Liver (tissue), 9 donors: ENCODE data around the gene UBXN11. TPM values are rescaled to one million over a fixed set of nuclear protein-coding genes. Genes with fewer than 3 reads are reported as not detected.

Source experiments
- DNase-seq: peaks from one replicate; pipeline ENCODE4 v3.0.0-alpha.2; 2017; ENCODE audit warnings: low spot score
- H3K27ac ChIP-seq, 2 donors: one replicate each; pipeline ENCODE4 v1.7.0; 2013; ENCODE audit warnings: inconsistent platforms in 2 of 2, low read length in 2 of 2, control low read depth in 1 of 2, low read depth in 1 of 2, mild to moderate bottlenecking in 1 of 2
- H3K27me3 ChIP-seq, 4 donors: one replicate each; pipeline versions ENCODE4 v1.6.1 to v1.7.0; 2013; ENCODE audit warnings: low read length in 3 of 4, inconsistent platforms in 1 of 4, mild to moderate bottlenecking in 1 of 4, moderate library complexity in 1 of 4; ENCODE audit not compliant: control insufficient read depth in 4 of 4, insufficient read depth in 4 of 4
- H3K36me3 ChIP-seq, 4 donors: one replicate each; pipeline versions ENCODE4 v1.6.1 to v1.7.0; 2013; ENCODE audit warnings: low read length in 3 of 4, mild to moderate bottlenecking in 3 of 4, low read depth in 1 of 4, moderate library complexity in 1 of 4; ENCODE audit not compliant: control insufficient read depth in 4 of 4, insufficient read depth in 3 of 4
- H3K4me1 ChIP-seq, 4 donors: one replicate each; pipeline versions ENCODE4 v1.6.1 to v1.7.0; 2013; ENCODE audit warnings: low read length in 3 of 4, mild to moderate bottlenecking in 3 of 4, moderate library complexity in 1 of 4; ENCODE audit not compliant: control insufficient read depth in 4 of 4, insufficient read depth in 4 of 4
- H3K4me3 ChIP-seq, 3 donors: one replicate each; pipeline versions ENCODE4 v1.6.1 to v1.7.0; 2013; ENCODE audit warnings: low read length in 3 of 3, control low read depth in 1 of 3, low read depth in 1 of 3, mild to moderate bottlenecking in 1 of 3
- H3K9ac ChIP-seq, 2 donors: one replicate each; pipeline ENCODE4 v1.7.0; 2013; ENCODE audit warnings: low read length in 2 of 2, mild to moderate bottlenecking in 2 of 2, moderate library complexity in 2 of 2, control low read depth in 1 of 2, low read depth in 1 of 2
- H3K9me3 ChIP-seq, 4 donors: one replicate each; pipeline versions ENCODE4 v1.6.1 to v1.7.0; 2013; ENCODE audit warnings: low read length in 3 of 4; ENCODE audit not compliant: control insufficient read depth in 4 of 4
- ATF3 ChIP-seq: IDR thresholded peaks from 2 replicates; pipeline ENCODE4 v1.6.1; 2016; ENCODE audit warnings: antibody characterized with exemption
- CTCF ChIP-seq: fragments of 150-350 bp; IDR thresholded peaks from 2 replicates; pipeline ENCODE4 v1.5.1; 2017; ENCODE audit warnings: improper control_type of control experiment, low read depth, low read length; ENCODE audit not compliant: missing input control
- EGR1 ChIP-seq, 2 donors: IDR thresholded peaks; 2 replicates each; pipeline ENCODE4 v1.6.1; 2016 to 2018; ENCODE audit warnings: antibody characterized with exemption in 2 of 2, low read depth in 2 of 2
- FOXA1 ChIP-seq: IDR thresholded peaks from 2 replicates; pipeline ENCODE4 v1.6.1; 2016; ENCODE audit warnings: antibody characterized with exemption
- FOXA2 ChIP-seq: IDR thresholded peaks from 2 replicates; pipeline ENCODE4 v1.6.1; 2016; ENCODE audit warnings: antibody characterized with exemption
- GABPA ChIP-seq, 2 donors: IDR thresholded peaks in 1 of 2; conservative IDR thresholded peaks in 1 of 2; 2 replicates each; pipeline ENCODE4 v1.6.1; 2016; ENCODE audit warnings: antibody characterized with exemption in 2 of 2, mild to moderate bottlenecking in 1 of 2, moderate library complexity in 1 of 2
- HNF4A ChIP-seq, 2 donors: conservative IDR thresholded peaks; 2 replicates each; pipeline ENCODE4 v1.6.1; 2016; ENCODE audit warnings: antibody characterized with exemption in 2 of 2, mild to moderate bottlenecking in 2 of 2
- HNF4G ChIP-seq: IDR thresholded peaks from 2 replicates; pipeline ENCODE4 v1.6.1; 2016; ENCODE audit warnings: antibody characterized with exemption
- JUND ChIP-seq, 2 donors: IDR thresholded peaks; 2 replicates each; pipeline ENCODE4 v1.6.1; 2016; ENCODE audit warnings: antibody characterized with exemption in 2 of 2
- MAX ChIP-seq: IDR thresholded peaks from 2 replicates; pipeline ENCODE4 v1.6.1; 2016; ENCODE audit warnings: antibody characterized with exemption
- NR2F2 ChIP-seq: IDR thresholded peaks from 2 replicates; pipeline ENCODE4 v1.6.1; 2016; ENCODE audit warnings: antibody characterized with exemption
- RAD21 ChIP-seq, 2 donors: IDR thresholded peaks; 2 replicates each; pipeline ENCODE4 v1.6.1; 2016; ENCODE audit warnings: antibody characterized with exemption in 2 of 2, mild to moderate bottlenecking in 2 of 2
- REST ChIP-seq: IDR thresholded peaks from 2 replicates; pipeline ENCODE4 v1.6.1; 2016; ENCODE audit warnings: antibody characterized with exemption, mild to moderate bottlenecking
- RXRA ChIP-seq, 2 donors: IDR thresholded peaks; 2 replicates each; pipeline ENCODE4 v1.6.1; 2017 to 2018; ENCODE audit warnings: antibody characterized with exemption in 2 of 2, mild to moderate bottlenecking in 1 of 2
- SP1 ChIP-seq: IDR thresholded peaks from 2 replicates; pipeline ENCODE4 v1.6.1; 2018; ENCODE audit warnings: antibody characterized with exemption, mild to moderate bottlenecking
- TAF1 ChIP-seq: conservative IDR thresholded peaks from 2 replicates; pipeline ENCODE4 v1.6.1; 2016; ENCODE audit warnings: antibody characterized with exemption, mild to moderate bottlenecking
- YY1 ChIP-seq: IDR thresholded peaks from 2 replicates; pipeline ENCODE4 v1.6.1; 2016; ENCODE audit warnings: antibody characterized with exemption, mild to moderate bottlenecking
- ZBTB33 ChIP-seq: IDR thresholded peaks from 2 replicates; pipeline ENCODE4 v1.6.1; 2016; ENCODE audit warnings: antibody characterized with exemption
- whole genome bisulfite sequencing: extraction: QIAGEN DNeasy Blood & Tissue Kit; methylation state at CpG from one replicate; pipeline ENCODE4 v1.1.7; 2013; 5-methylcytosine and 5-hydroxymethylcytosine counted together
- polyA plus RNA-seq, 2 donors: library from polyadenylated mRNA; stranded (reverse) in 1 of 2; unstranded in 1 of 2; fragments of 200-250 nt in 1 of 2; fragments of >200 nt in 1 of 2; fragmentation: Nextera tagmentation in 1 of 2; extraction: Ambion mirVana in 1 of 2; gene quantifications; one replicate each; pipeline versions ENCODE4 v1.2.1 to v1.2.3, GENCODE V29; 2013 to 2015
- total RNA-seq, 2 donors: library from RNA; depleted of rRNA; stranded (reverse); fragments of >200 nt; gene quantifications; one replicate each; pipeline ENCODE4 v1.2.3, GENCODE V29; 2014
- donor health status: healthy.
- donor health status: healthy.
- donor health status: healthy.
- donor health status: healthy.
- donor health status: healthy.

The UBXN11 gene
- total and polyA plus RNA-seq, 4 donors: 3.0 to 9.5 (median 7.3) TPM

DNA sequence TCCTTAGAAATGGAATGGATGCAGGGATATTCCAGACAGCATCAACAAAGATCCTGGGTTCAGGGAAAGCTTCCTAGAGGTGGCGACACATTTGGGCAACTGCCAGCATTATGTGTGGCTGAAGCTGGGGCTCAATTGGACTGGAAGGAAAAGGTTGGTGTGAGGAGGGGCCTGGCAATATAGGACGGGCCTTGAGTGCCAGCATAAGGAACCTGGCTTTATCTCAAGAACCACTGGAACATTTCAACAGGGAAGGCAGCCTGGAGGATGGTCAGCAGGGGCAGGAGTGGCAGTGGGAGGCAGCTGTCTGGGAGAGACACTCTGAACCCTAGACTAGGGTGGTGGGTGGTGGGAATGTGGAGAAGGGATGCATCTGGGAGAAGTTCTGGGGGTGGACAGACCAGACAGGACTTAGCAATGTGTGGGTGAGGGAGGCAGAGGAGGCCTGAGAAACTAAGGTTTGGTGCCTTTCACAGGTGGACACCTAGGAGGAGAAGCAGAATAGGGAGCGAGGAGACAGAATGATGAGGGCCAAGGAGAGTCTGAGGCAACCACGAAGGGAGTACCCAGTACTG lies 23.1 kb downstream of the UBXN11 start:
- Histone ChIP-seq H3K27me3 (no peaks in the 10 kb centered on the region), H3K9ac (no peak overlapping the region), H3K36me3 (no peaks in the 10 kb centered on the region), H3K4me1 (peaks cover 5 to 26% (median 11%) of the 10 kb centered on the region in 4 donors), H3K4me3 (no peak overlapping the region), H3K27ac (no peak overlapping the region), H3K9me3 (no peaks in the 10 kb centered on the region)
- WGBS: 86% methylated on average over 4 of the region's 4 CpGs
- TF ChIP-seq RAD21 (IDR thresholded peaks at IDR 0.05): no peak
- no peak for DNase-seq

DNA sequence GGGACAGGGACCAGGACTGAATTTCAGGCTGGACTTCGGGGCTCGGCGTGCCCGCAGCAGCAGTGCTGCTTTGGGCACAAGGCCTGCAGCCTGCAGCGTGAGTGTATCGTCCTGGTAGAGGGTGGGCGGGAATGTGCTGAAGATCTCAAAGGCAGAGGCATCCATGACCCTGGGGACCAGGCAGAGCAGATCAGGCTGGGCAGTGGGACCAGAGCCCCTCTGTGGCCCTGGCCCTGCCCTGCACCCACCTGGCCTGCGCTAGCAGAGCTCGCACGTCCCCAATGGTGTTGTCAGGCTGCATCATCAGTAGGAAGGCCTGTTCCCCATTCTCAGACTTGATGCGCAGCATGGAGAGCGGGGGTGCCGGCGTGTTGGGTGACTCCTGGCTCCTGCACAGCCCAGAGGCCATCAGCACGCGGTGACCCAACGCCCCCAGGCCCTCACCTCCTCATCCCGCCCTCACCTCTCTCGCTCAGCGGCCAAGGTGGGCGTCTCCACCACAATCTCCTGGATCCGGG lies 24.0 kb downstream of the UBXN11 start:
- H3K9me3 ChIP-seq: no peaks in the 10 kb centered on the region
- no peak for TF ChIP-seq ATF3
- TF ChIP-seq RXRA (IDR thresholded peaks at IDR 0.05): no peak
- no peak for TF ChIP-seq GABPA (IDR thresholded peaks at IDR 0.05 in 1 of 2, conservative IDR thresholded peaks at IDR 0.05 in 1 of 2)
- no peak for TF ChIP-seq HNF4G
- no peak for TF ChIP-seq YY1
- TF ChIP-seq REST: no peak
- TF ChIP-seq JUND (IDR thresholded peaks at IDR 0.05): no peak
- TF ChIP-seq SP1: no peak
- no peak for TF ChIP-seq EGR1 (IDR thresholded peaks at IDR 0.05; ENCODE audit: low read depth in 2 of 2)
- no peak for TF ChIP-seq RAD21 (IDR thresholded peaks at IDR 0.05)
- no peak for TF ChIP-seq HNF4A (conservative IDR thresholded peaks at IDR 0.05)
- no peak for TF ChIP-seq NR2F2
- TF ChIP-seq ZBTB33: no peak
- TF ChIP-seq MAX: no peak
- TF ChIP-seq CTCF: no peak
- no peak for TF ChIP-seq FOXA1
- TF ChIP-seq FOXA2: no peak
- TF ChIP-seq TAF1: no peak
- 90% methylated on average over 22 of the region's 22 CpGs for WGBS
- H3K4me1 ChIP-seq: peaks cover 10 to 34% (median 18%) of the 10 kb centered on the region in 4 donors
- DNase-seq: no peak
- H3K27me3 ChIP-seq: no peaks in the 10 kb centered on the region
- H3K4me3 ChIP-seq: no peak overlapping the region
- no peak overlapping the region for H3K27ac ChIP-seq
- H3K9ac ChIP-seq: no peak overlapping the region
- H3K36me3 ChIP-seq: no peaks in the 10 kb centered on the region
